B cell (primary cell): ENCODE data around the gene MRPL24. TPM values are rescaled to one million over a fixed set of nuclear protein-coding genes. Genes with fewer than 3 reads are reported as not detected.

Experiments used
- ATAC-seq: fragments of 200-7000 bp; cut with Tn5 transposase; one replicate; pipeline ENCODE4 v1.10.0; 2021; ENCODE audit warnings: low read depth, mild to moderate bottlenecking, moderate number of reproducible peaks, moderate library complexity
- CTCF ChIA-PET: fragments of 350-600 bp; sonication (Branson Sonifier 250); formaldehyde crosslinking; loops from one replicate; lab custom pipeline; 2021; ENCODE audit warnings: antibody characterized with exemption, inconsistent platforms; lab: Charles Lee
- POLR2A ChIA-PET: fragments of 350-600 bp; sonication (Branson Sonifier 250); formaldehyde crosslinking; loops from one replicate; lab custom pipeline; 2021; ENCODE audit warnings: antibody characterized with exemption; lab: Charles Lee
- DNase-seq: peaks from one replicate; pipeline ENCODE4 v3.0.0; 2013
- H2AFZ ChIP-seq: 2 replicates; pipeline ENCODE4 v1.6.1; 2012; ENCODE audit warnings: mild to moderate bottlenecking, low read depth, low read length; ENCODE audit not compliant: insufficient read depth, poor library complexity, severe bottlenecking
- H3K27ac ChIP-seq, 2 donors: 1 replicate in 1 of 2; 2 replicates in 1 of 2; pipeline ENCODE4 v1.5.1; 2012 to 2013; ENCODE audit warnings: low read length in 2 of 2, mild to moderate bottlenecking in 2 of 2, moderate library complexity in 1 of 2
- H3K27me3 ChIP-seq, 4 experiments: fragments of 200-600 bp in 1 of 4; sonication (generic) in 1 of 4; replicated peaks in 1 of 4; 1 replicate in 2 of 4; 2 replicates in 2 of 4; pipeline versions ENCODE4 v1.6.1 to v1.7.0; 2013 to 2016; ENCODE audit warnings: low read length in 3 of 4, mild to moderate bottlenecking in 2 of 4, mixed read lengths in 1 of 4, moderate library complexity in 1 of 4; ENCODE audit not compliant: insufficient read depth in 4 of 4, control insufficient read depth in 3 of 4; ENCODE audit errors: control extremely low read depth in 1 of 4
- H3K36me3 ChIP-seq, 2 experiments: replicated peaks in 1 of 2; 1 replicate in 1 of 2; 2 replicates in 1 of 2; pipeline versions ENCODE4 v1.6.1 to v1.7.1; 2013; ENCODE audit warnings: low read length in 1 of 2; ENCODE audit not compliant: insufficient read depth in 2 of 2, control insufficient read depth in 1 of 2; ENCODE audit errors: control extremely low read depth in 1 of 2, extremely low read depth in 1 of 2
- H3K4me1 ChIP-seq, 2 donors: fragments of 200-600 bp in 1 of 2; sonication (generic) in 1 of 2; 1 replicate in 1 of 2; 2 replicates in 1 of 2; pipeline versions ENCODE4 v1.5.1 to v1.6.1; 2013 to 2017; ENCODE audit warnings: low read length in 2 of 2; ENCODE audit not compliant: control insufficient read depth in 2 of 2, insufficient read depth in 2 of 2
- H3K4me2 ChIP-seq: replicated peaks from 2 replicates; pipeline ENCODE3; 2012; ENCODE audit warnings: mild to moderate bottlenecking, low read depth, low read length; ENCODE audit not compliant: poor library complexity, severe bottlenecking
- H3K4me3 ChIP-seq, 5 experiments: fragments of 200-600 bp in 1 of 5; sonication (generic) in 1 of 5; 1 replicate in 3 of 5; 2 replicates in 2 of 5; pipeline versions ENCODE4 v1.5.1 to v1.7.0; 2011 to 2016; ENCODE audit warnings: low read length in 4 of 5, mild to moderate bottlenecking in 4 of 5, low read depth in 2 of 5, control low read depth in 1 of 5, moderate library complexity in 1 of 5; ENCODE audit not compliant: insufficient read depth in 1 of 5; ENCODE audit errors: control extremely low read depth in 1 of 5, extremely low read depth in 1 of 5
- H3K79me2 ChIP-seq: fragments of 200-600 bp; sonication (generic); one replicate; pipeline ENCODE4 v1.6.0; 2016; ENCODE audit warnings: low read length; ENCODE audit not compliant: control insufficient read depth, insufficient read depth
- H3K9ac ChIP-seq: fragments of 200-600 bp; sonication (generic); 2 replicates; pipeline ENCODE4 v1.6.1; 2017; ENCODE audit warnings: mild to moderate bottlenecking, low read length, moderate library complexity
- H3K9me3 ChIP-seq, 3 donors: one replicate each; pipeline versions ENCODE4 v1.6.1 to v1.7.1; 2013; ENCODE audit warnings: low read length in 2 of 3; ENCODE audit not compliant: control insufficient read depth in 2 of 3, insufficient read depth in 1 of 3; ENCODE audit errors: control extremely low read depth in 1 of 3
- H4K20me1 ChIP-seq: 2 replicates; pipeline ENCODE4 v1.6.0; 2012; ENCODE audit warnings: mild to moderate bottlenecking, low read length; ENCODE audit not compliant: insufficient read depth, control insufficient read depth, poor library complexity, severe bottlenecking
- H3K27ac Mint-ChIP-seq: one replicate; pipeline ENCODE4 v1.8.0; 2021; ENCODE audit warnings: mixed read lengths
- H3K27me3 Mint-ChIP-seq: one replicate; pipeline ENCODE4 v1.8.0; 2021; ENCODE audit warnings: mixed read lengths
- H3K4me1 Mint-ChIP-seq: one replicate; pipeline ENCODE4 v1.8.0; 2021; ENCODE audit warnings: mixed read lengths
- H3K4me3 Mint-ChIP-seq: one replicate; pipeline ENCODE4 v1.8.0; 2021; ENCODE audit warnings: mixed read lengths
- H3K9me3 Mint-ChIP-seq: one replicate; pipeline ENCODE4 v1.8.0; 2022; ENCODE audit warnings: mixed read lengths; ENCODE audit not compliant: insufficient read depth
- EZH2 ChIP-seq: IDR thresholded peaks from 2 replicates; pipeline ENCODE4 v1.6.1; 2012; ENCODE audit warnings: borderline replicate concordance, low read depth, mild to moderate bottlenecking, moderate library complexity, low read length; ENCODE audit not compliant: insufficient read depth, poor library complexity, severe bottlenecking
- WGBS: methylation state at CpG from one replicate; pipeline ENCODE4 v1.1.5; 2013; ENCODE audit warnings: missing lambda C conversion rate; ENCODE audit not compliant: insufficient coverage; 5-methylcytosine and 5-hydroxymethylcytosine counted together
- intact Hi-C: fragments of 100-400 bp; cut with micrococcal nuclease; formaldehyde crosslinking; loops from one replicate; pipeline ENCODE4 v1.10.0; 2022
- polyA plus RNA-seq: library from polyadenylated mRNA; depleted of rRNA; stranded (reverse); fragments of >200 nt; gene quantifications from 2 replicates; pipeline ENCODE4 v1.2.3, GENCODE V29; 2012
- total RNA-seq, 2 donors: library from RNA; stranded (reverse); fragments of 120-200 nt in 1 of 2; gene quantifications; 1 replicate in 1 of 2; 2 replicates in 1 of 2; pipeline versions ENCODE4 v1.2.3 to v1.2.4, GENCODE V29; 2013 to 2022
- TF ChIP-seq, protein P1 (sequence below): fragments of 200-600 bp; IDR thresholded peaks from one replicate; pipeline ENCODE4 v1.8.0; 2022; ENCODE audit warnings: antibody characterized with exemption, mild to moderate bottlenecking

Gene MRPL24
- total and polyA plus RNA-seq, 2 donors (not counting 1 experiment from before 2014, with no cell fraction given): 34.6 to 39.4 TPM

DNA sequence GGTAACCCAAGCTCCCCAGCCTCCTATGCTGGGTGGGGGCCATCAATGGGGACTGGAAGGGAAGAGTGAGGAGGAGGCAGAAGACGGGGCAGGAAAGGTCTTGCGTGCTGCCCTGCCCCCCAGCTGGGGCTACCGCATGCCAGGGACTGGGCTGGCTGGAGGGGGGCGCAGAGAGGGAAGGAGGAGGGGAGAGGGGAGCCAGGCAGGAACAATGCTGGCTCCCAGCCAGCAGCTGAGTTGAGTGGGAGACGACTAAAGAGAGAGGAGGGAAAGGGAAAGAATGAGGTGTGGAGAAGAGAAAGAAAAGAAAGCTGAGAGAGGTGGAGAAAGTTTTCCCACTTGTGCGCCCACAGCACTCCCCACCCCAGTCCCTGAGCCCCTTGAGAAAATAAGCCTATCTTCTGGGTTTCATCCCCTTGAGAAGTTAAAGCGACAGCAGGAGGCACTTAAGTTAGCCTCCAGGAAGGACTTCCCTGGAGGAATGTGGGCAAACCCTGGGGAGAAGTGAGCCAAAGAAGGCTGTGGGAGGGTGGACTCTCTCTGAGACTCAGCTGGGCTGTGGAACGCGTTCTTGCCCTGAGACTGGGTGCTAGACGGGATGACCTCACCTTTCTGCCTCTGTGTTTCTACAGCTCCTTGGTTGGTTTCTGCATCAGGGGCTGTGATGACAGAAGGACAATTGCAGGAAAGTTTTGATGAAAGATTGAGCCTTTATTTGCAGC, 50.8 kb downstream of the MRPL24 start:
- 37% methylated on average over 9 of the region's 10 CpGs for WGBS
- Histone ChIP-seq H3K4me2 (peak overlapping the region; percentile 37), H3K9ac (no peak overlapping the region)

More for the DNA sequence above, 50.8 kb downstream of the MRPL24 start:
- Mint-ChIP-seq H3K9me3 (no peaks in the 10 kb centered on the region), H3K4me1 (peaks cover 16% of the 10 kb centered on the region), H3K4me3 (no peak overlapping the region), H3K27me3 (peaks cover 49% of the 10 kb centered on the region), H3K27ac (no peak overlapping the region)
- CTCF ChIA-PET: interaction anchor here (0.6 to 7.0 kb wide), 45 partner anchors 9 to 400 kb away, joined by 3 to 245 read pairs (median 5); partner anchors contain the start of genes CRABP2, HAPLN2, ISG20L2 and METTL25B
- Histone ChIP-seq H4K20me1 (no peaks in the 10 kb centered on the region), H2AFZ (no peak overlapping the region), H3K27me3 (peaks cover 0 to 64% (median 33%) of the 10 kb centered on the region in 4 experiments), H3K79me2 (no peaks in the 10 kb centered on the region), H3K4me3 (no peak overlapping the region), H3K9me3 (peaks cover 0 to 3% (median 0%) of the 10 kb centered on the region in 3 donors), H3K36me3 (no peaks in the 10 kb centered on the region), H3K4me1 (peaks cover 11 to 21% of the 10 kb centered on the region in 2 donors), H3K27ac (no peak overlapping the region)
- no peak for DNase-seq
- no peak for ATAC-seq
- intact Hi-C loops: loop anchor here (1.0 to 5.0 kb wide), 4 partner anchors 16 to 77 kb away; partner anchors contain the start of gene PRCC
- POLR2A ChIA-PET: interaction anchor here (1.4 kb wide), 1 partner anchor 38 kb away, joined by 7 read pairs; the partner anchor contains the start of genes ISG20L2 and METTL25B
- TF ChIP-seq, protein P1, sequence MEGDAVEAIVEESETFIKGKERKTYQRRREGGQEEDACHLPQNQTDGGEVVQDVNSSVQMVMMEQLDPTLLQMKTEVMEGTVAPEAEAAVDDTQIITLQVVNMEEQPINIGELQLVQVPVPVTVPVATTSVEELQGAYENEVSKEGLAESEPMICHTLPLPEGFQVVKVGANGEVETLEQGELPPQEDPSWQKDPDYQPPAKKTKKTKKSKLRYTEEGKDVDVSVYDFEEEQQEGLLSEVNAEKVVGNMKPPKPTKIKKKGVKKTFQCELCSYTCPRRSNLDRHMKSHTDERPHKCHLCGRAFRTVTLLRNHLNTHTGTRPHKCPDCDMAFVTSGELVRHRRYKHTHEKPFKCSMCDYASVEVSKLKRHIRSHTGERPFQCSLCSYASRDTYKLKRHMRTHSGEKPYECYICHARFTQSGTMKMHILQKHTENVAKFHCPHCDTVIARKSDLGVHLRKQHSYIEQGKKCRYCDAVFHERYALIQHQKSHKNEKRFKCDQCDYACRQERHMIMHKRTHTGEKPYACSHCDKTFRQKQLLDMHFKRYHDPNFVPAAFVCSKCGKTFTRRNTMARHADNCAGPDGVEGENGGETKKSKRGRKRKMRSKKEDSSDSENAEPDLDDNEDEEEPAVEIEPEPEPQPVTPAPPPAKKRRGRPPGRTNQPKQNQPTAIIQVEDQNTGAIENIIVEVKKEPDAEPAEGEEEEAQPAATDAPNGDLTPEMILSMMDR: no peak
- no peak for TF ChIP-seq EZH2
